DMS79 (cell line): ENCODE results near the gene KRTAP3-2.
"Not testable (repeated sequence)": the region's sequence is repeated elsewhere in the genome, so short reads cannot be mapped to it uniquely, and the experiment has no call there.

Experiments
- DNase-seq: peaks from one replicate; lab custom pipeline; 2025; lab: John Stamatoyannopoulos, UW

KRTAP3-2 gene

DNA sequence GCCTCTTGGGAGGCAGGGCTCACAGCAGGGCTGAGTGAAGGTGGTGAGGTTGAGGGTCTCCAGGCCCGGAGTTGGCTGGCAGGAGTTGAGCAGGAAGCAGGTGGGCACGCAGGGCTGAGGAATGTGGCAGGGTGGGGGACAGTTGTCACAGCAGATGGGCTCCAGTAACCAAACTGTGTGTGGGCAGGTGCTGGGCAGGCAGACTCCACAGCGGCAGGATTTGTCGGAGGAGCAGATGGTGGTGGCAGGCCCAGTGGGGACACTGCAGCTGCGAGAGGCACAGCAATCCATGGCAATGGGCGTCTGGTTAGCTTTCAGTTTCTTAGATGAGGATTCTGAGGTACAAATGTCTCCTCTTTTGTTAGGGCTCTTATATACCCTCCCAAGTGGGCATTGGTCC lies at the start of gene KRTAP3-2:
TSS of gene KRTAP3-2 (minus strand) at position 344 of the 400 bp plus-strand sequence. CDS start at position 291, 53 bp downstream.
- DNase-seq, result not testable (repeated sequence)

DNA sequence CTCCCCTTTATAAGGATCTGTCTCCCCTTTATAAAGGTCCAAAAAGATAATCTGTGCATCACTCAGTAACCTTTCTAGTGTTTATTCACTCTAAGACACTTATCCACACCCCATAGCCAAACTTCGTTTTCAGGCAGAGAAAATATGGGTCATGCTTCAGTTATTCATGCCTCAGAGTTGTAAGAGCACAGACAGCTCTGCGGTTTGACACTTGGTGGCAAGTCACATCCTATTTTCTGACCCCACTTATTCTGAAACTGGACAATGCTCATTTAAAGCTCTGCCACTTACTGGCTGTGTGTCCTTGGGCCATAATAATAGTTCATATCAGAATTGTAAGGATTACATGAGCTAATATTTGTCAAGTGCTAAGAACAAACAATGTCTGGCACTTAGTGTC lies 49.4 kb upstream of the KRTAP3-2 start:
- DNase-seq, result no peak

DNA sequence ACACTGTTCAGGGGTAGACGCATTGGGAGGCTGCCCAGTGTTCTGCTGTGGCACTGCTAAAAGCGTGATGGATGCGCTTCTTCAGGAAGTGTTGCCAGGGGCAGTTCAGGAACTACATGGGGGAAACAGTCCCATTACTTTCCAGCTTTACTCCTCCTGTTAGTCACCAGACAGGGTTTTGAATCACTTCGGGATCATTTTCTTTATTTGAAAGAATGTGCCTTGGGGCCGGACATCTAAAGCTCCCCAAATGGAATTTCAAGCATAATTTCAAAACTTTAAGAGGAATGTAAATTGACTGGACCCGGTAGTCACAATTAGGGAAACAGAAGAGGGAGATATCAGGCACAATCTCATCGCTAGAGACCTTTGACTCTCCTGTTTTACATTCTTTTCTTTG lies 48.7 kb upstream of the KRTAP3-2 start:
- no peak for DNase-seq

DNA sequence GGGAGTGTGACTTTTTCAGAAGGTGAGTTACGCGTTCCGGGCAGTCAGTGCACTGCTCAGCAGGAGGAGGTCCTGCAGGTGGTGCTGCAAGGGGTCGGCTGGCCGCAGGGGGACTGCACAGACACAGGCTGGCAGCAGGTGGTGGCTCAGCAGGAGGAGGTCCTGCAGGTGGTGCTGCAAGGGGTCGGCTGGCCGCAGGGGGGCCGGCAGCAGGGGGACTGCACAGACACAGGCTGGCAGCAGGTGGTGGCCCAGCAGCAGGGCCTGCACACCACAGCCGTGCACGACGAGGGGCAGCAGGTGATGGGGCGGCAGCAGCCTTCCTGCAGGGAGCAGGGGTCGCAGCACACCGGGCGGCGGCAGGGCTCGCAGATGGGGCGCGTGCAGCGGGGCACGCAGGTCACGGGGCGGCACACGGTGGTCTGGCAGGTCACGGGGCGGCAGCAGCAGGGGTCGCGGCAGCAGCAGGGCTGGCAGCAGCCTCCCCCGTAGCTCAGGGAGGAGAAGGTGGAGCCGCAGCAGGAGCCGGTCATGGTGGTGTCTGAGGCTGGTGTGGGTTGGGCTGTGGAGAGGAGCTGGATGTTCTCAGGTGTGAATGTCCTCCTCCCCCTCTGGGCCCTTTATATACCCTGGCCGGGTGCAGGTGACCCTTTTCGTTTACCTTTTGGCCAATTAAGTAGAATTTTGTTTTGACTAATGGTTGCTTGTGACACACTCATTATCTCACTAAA lies 47.2 kb upstream of the KRTAP3-2 start, which contains the start of gene KRTAP2-1:
TSS of gene KRTAP2-1 (minus strand) at position 582 of the 731 bp plus-strand sequence. CDS start at position 533, 49 bp downstream.
- DNase-seq, result not testable (repeated sequence)

DNA sequence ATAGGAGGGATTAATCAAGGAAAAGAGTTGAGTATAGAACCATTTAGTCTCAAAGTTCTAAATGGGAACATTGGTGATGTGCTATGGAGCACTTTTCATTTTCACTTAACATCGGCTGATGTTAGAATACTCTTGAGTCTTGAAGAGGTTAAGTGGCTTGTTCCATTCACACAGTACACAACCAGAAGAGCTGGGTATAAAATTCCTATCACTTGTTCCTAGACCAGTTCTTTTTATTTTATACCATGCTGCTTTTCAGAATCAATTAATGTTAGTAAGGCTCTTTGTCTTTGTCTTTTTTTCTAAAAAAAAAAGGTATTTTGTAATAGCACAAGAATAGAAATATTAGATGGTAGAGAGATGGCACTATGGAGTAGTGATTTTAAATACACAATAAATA lies 43.2 kb upstream of the KRTAP3-2 start:
- no peak for DNase-seq

DNA sequence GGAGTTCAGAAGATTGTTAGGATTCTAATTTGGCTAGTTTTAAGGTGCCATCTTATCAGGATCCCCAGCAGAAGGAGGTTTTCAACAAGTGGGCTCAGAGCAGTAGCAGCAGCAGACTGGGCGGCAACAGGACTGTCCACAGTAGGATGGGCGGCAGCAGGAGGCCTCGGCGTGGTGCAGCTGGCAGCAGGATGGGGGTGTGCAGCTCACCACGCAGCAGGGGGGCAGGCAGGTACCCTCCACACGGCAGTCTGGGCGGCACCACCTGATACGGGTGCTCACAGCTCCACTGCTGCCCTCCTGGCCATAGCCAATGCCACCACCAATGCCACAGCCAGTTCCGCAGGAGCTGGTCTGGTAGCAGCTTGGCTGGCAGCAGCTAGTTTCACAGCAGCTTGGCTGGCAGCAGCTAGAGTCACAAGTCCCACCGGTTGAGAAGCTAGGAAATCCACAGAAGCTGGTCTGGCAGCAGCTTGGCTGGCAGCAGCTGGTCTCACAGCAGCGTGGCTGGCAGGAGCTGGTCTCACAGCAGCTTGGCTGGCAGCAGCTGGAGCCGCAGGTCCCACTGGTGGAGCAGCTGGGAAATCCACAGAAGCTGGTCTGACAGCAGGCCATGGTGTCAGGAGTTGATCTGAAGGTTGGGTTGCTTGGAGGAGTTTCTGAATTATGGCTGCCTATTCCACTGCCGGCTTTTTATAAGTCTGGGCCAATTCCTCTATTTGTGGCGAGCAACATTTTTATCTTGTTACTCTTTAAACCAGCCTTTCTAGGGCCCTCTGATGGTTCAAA lies 41.3 kb upstream of the KRTAP3-2 start, which contains the start of gene KRTAP1-1:
TSS of gene KRTAP1-1 (minus strand) at position 668 of the 789 bp plus-strand sequence. CDS start at position 615, 53 bp downstream.
- DNase-seq, result not testable (repeated sequence)

DNA sequence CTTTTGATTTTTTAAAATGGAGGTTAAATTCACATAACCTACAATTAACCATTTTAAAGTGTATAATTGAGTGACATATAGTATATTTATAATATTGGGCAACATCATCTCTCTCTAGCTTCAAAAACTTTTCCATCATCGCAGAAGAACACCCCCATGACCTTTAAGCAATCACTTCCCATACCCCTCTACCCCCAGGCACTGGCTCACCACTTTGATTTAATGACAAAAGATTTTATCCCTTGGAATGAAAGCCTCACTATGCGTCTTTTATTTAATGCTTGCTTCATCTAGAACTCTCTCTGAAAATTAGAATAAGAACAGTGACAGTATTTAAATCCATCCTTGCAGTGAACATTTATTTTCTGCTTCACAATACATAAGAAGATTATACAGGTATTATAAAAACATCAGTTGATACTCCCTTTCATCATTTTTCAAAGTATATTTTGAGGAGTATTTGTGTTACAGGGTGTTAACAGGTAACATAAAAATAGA lies 38.2 kb upstream of the KRTAP3-2 start:
- no peak for DNase-seq

DNA sequence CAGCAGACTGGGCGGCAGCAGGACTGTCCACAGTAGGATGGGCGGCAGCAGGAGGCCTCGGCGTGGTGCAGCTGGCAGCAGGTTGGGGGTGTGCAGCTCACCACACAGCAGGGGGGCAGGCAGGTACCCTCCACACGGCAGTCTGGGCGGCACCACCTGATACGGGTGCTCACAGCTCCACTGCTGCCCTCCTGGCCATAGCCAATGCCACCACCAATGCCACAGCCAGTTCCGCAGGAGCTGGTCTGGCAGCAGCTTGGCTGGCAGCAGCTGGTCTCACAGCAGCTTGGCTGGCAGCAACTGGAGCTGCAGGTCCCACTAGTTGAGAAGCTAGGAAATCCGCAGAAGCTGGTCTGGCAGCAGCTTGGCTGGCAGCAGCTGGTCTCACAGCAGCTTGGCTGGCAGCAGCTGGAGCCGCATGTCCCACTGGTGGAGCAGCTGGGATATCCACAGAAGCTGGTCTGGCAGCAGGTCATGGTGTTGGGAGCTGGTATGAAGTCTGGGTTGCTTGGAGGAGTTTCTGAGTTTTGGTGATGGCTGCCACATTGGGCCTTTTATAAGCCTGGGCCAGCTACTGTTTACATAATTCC lies 34.7 kb upstream of the KRTAP3-2 start, which contains the start of gene KRTAP1-3:
TSS of gene KRTAP1-3 (minus strand) at position 529 of the 590 bp plus-strand sequence. CDS start at position 476, 53 bp downstream.
- DNase-seq, result not testable (repeated sequence)

DNA sequence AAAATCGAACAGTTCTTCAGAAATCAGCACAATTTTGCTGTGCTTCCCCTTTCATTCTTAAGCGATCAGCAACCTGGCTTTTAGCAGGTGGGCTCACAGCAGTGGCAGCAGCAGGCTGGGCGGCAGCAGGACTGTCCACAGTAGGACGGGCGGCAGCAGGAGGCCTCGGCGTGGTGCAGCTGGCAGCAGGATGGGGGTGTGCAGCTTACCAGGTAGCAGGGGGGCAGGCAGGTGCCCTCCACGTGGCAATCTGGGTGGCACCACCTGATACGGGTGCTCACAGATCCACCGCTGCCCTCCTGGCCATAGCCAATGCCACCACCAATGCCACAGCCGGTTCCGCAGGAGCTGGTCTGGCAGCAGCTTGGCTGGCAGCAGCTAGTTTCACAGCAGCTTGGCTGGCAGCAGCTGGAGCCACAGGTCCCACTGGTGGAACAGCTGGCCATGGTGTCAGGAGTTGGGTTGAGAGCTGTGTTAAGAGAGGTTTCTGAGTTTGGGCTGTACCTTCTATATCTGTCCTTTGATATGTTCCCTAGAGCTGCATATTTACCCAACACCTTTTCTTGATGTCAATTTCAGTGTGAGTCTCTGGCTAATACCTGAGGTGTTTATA lies 30.0 kb upstream of the KRTAP3-2 start, which contains the start of gene KRTAP1-4:
TSS of gene KRTAP1-4 (minus strand) at position 563 of the 613 bp plus-strand sequence. CDS start at position 446, 117 bp downstream.
- no peak for DNase-seq

DNA sequence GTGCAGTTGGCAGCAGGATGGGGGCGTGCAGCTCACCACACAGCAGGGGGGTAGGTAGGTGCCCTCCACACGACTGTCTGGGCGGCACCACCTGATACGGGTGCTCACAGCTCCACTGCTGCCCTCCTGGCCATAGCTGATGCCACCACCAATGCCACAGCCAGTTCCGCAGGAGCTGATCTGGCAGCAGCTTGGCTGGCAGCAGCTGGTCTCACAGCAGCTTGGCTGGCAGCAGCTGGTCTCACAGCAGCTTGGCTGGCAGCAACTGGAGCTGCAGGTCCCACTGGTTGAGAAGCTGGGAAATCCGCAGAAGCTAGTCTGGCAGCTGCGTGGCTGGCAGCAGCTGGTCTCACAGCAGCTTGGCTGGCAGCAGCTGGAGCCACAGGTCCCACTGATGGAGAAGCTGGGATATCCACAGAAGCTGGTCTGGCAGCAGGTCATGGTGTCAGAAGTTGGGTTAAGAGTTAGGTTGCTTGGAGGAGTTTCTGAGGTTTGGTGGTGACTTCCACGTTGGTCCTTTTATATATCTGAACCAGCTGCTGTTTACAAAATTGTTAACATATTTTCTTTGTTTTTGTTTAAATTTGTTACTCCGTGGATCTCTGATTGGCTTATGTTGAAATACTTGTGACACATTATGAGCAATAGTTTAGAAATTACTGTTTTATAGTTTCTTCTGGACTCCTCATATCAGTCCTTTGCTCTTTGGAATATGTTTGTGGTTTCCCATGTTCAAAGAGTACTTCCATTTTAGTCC lies 27.2 kb upstream of the KRTAP3-2 start, which contains the start of gene KRTAP1-5:
TSS of gene KRTAP1-5 (minus strand) at position 494 of the 757 bp plus-strand sequence. CDS start at position 441, 53 bp downstream.
- no peak for DNase-seq

DNA sequence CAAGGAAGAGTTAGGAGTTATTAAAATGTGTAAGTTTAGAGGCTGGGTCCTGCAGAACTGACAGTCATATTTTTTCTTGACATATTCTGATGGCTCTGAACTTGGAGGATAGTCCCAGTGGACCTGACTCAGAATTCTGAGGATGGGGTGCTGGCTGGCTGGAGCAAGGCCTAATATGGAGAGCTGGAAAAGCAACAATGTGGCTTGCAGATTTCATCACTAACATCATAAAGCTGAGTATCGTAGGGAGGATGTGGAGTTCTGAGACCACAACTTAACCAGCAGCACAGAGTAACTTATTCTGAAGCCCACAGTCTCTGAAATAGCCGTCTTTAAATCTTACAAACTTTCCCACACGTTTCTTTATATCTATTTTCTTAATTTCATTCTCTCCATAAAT lies 25.0 kb upstream of the KRTAP3-2 start:
- DNase-seq, result no peak

DNA sequence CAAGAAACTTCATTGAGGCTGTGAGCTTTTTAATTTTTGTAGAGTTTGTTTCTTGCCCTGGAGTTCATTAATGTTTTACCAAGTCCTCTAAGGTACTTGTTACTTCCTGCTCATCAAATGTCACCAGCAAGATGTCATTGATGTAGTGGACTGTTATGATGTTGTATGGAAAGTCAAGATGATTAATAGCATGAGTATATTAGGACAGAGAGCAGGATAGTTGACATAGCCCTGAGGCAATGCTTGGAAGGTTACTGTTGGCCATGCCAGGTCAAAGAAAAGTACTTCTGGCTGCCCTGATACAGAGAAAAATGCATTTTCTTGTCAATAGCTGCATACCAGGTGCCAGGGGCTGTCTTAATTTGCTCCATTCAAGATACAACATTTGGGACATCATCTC lies 20.6 kb upstream of the KRTAP3-2 start:
- no peak for DNase-seq

DNA sequence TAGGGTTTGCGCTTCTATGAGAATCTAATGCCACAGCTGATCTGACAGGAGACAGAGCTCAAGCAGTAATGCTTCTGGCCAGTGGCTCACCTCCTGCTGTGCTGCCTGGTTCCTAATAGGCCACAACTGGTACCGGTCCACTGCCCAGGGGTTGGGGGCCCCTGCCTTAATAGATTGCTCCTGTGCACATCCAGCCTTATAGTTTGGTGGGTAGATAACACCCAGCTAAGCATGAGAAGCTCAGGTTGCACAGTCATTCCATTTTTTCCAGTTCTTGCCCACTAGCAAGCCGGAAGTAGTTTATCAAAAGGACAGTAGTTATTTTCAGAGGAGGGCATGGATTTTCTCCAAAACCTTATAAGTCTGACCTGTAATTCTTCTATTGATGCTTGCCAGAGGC lies 19.7 kb upstream of the KRTAP3-2 start:
- DNase-seq, result no peak

DNA sequence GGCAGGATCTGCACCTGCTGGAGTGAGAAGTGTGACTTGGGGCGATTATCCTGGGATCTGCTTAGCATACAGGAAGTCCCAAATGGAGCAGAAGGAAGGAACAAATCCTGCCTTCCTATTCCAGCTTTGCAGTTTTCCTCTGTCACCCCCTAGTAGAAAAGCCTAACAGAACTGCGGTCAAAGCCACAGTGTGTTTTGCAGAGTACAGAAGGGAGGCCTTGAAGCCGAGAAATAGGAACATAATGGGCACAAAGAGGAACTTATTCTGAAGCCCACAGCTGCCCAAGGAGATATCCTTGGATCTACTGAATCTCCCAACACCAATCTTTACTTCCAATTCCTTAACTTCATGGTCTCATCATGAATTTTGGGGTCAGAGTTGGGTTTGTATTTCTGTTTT lies 18.8 kb upstream of the KRTAP3-2 start:
- DNase-seq, result no peak

DNA sequence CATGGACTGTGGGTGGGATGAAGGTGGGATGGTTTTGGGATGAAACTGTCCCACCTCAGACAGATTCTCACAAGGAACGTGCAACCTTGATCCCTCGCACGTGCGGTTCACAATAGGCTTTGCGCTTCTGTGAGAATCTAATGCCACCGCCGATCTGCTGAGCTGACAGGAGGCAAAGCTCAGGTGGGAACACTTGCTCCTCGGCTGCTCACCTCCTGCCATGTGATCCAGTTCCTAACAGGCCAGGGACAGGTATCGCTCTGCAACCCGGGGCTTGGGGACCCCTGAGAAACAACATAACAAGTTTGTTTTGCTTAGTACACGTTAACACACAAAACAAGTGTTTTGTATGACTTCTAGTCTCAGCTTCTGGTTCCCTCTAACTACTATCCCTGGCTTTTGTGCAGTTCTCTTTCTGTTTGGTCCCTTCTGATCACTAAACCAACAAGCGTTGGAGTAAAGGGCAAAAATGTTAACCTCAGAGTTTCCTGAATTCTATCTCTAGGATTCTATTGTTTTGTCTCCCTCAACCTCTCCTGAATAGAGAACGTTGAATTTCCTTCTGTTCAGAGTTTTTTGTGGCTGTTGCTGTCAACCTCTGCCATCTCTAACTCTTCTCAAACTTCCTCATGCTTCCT lies 17.0 kb upstream of the KRTAP3-2 start:
- no peak for DNase-seq

DNA sequence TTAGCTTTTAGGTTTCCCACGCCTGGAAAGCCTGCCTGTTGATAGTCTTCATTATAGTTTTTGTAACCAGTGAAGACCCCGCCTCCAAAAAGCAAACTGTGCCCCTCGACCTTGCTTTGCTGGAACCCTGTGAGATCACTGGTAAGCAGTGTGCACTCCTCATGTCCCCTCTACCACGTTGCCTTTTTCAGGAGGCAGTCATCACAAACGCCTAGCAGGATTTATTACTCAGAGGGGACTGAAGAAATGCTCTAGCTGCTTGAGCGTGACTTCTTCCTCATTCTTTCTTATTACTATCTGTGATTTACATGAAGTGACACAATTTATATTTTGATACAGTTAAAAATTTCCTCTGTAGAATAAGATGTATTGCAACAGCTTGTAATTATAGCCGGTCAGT lies 15.7 kb upstream of the KRTAP3-2 start:
- no peak for DNase-seq

DNA sequence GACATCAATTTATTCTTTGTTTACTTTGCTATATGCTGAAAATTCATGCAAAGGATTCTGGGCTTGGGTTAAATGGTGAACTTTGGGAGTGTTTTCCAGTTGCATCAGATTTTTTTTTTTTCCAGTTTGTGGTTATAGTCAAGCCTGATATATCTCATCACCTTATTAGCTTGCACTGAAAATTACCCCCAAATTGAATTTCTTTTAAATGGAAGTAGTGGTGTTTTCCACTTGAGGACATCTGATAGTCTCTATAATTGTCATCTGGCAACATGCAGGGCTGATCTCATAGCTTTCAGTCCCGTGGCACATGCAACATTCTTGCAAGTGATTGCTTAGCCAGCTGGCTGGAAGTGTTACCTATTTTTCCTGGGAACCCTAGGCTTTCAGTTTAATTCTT lies 13.9 kb upstream of the KRTAP3-2 start:
- DNase-seq, result no peak

DNA sequence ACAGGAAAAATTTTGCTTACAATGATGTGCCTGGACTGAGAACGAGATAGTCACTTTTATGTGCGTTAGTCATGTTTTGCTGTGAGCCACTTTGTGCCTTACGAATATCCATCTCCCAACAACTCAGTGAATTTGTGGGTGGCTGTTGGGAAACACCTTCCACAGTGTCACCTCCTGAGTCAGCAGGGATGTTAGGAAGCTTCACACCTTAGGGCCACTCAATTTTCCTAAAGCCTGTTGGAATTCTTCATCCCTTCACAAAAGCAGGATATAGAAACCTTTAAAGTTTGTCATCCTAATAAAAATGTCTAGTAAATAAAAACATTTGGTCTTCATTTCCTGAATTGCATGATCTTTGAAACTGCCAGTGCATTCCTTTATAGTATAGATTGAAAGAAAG lies 13.5 kb upstream of the KRTAP3-2 start:
- DNase-seq, result no peak

DNA sequence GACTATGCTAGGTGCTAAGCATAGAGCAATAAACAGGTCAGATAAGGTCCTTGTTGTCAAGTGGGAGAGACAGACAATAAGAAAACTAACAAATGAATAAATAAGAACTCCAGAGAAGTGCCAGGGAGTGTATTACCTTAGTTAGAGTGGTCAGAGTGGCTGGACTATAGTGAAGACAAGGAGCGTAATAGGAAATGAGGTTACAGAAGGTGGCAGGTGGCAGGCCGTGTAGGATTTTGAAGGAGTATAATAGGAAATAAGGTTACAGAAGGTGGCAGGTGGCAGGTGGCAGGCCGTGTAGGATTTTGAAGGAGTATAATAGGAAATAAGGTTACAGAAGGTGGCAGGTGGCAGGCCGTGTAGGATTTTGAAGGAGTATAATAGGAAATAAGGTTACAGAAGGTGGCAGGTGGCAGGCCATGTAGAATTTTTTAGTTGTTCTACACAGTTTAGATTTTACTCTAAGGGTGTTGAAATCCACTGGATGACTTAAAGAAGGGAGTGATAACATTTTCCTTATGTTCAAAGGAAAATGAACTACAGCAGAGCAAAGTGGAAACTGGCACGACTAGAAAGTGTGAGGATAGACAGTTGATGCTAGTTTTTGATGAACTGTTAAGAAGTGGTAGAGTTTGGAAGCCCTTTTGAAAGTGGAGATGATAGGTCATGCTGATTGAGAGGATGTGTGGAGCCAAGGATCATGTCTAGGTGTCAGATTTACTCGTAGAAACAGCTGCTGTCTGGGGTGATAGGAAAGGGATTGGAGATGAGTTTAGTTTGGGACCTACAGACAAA lies 12.8 kb upstream of the KRTAP3-2 start:
- DNase-seq, result no peak
